HepG2 (cell line): Measurements from ENCODE around the gene KLB. TPM values are rescaled to one million over a fixed set of nuclear protein-coding genes. Genes with fewer than 3 reads are reported as not detected.

ENCODE experiments used
- ARID5B ChIP-seq: IDR thresholded peaks from 2 replicates; pipeline ENCODE4 v1.4.0; 2020; ENCODE audit warnings: mild to moderate bottlenecking, missing genetic modification reagents
- ELF4 ChIP-seq: sonication (generic); formaldehyde crosslinking; IDR thresholded peaks from 2 replicates; pipeline ENCODE4 v1.5.0; 2020; ENCODE audit warnings: missing genetic modification reagents, mild to moderate bottlenecking, moderate library complexity, borderline replicate concordance
- HNF4A ChIP-seq: sonication (generic); formaldehyde crosslinking; IDR thresholded peaks from 2 replicates; pipeline ENCODE4 v1.4.0; 2020; ENCODE audit warnings: missing genetic modification reagents
- HNF4G ChIP-seq, 2 experiments: sonication (generic) in 1 of 2; formaldehyde crosslinking in 1 of 2; IDR thresholded peaks; 2 replicates each; pipeline versions ENCODE4 v1.4.0 to v1.6.1; 2011 to 2020; ENCODE audit warnings: borderline replicate concordance in 2 of 2, low read depth in 2 of 2, mild to moderate bottlenecking in 2 of 2, low read length in 1 of 2, missing genetic modification reagents in 1 of 2, moderate library complexity in 1 of 2
- JUN ChIP-seq: sonication (generic); formaldehyde crosslinking; IDR thresholded peaks from 2 replicates; pipeline ENCODE4 v1.4.0; 2020; ENCODE audit warnings: mild to moderate bottlenecking, missing genetic modification reagents
- NKX3-1 ChIP-seq: sonication (generic); formaldehyde crosslinking; IDR thresholded peaks from 2 replicates; pipeline ENCODE4 v1.5.0; 2020; ENCODE audit warnings: missing genetic modification reagents
- POLR2A ChIP-seq, 2 experiments: IDR thresholded peaks; 2 replicates each; pipeline ENCODE4 v1.6.1; 2011; ENCODE audit warnings: low read depth in 2 of 2, low read length in 2 of 2, mild to moderate bottlenecking in 1 of 2, moderate library complexity in 1 of 2; ENCODE audit not compliant: insufficient read depth in 1 of 2
- SIN3B ChIP-seq: fragments of 150-350 bp; IDR thresholded peaks from 2 replicates; pipeline ENCODE4 v1.6.1; 2014; ENCODE audit warnings: low read length
- SOX5 ChIP-seq: IDR thresholded peaks from 2 replicates; pipeline ENCODE4 v1.6.1; 2016; ENCODE audit warnings: borderline replicate concordance
- TAF1 ChIP-seq: sonication (generic); formaldehyde crosslinking; IDR thresholded peaks from 2 replicates; pipeline ENCODE4 v1.4.0; 2020; ENCODE audit warnings: missing genetic modification reagents
- TAF15 ChIP-seq: fragments of 200-400 bp; formaldehyde crosslinking; IDR thresholded peaks from one replicate; pipeline ENCODE4 v1.6.1; 2018; ENCODE audit warnings: mild to moderate bottlenecking, low read depth, low read length; ENCODE audit not compliant: poor library complexity, severe bottlenecking
- THAP11 ChIP-seq: IDR thresholded peaks from 2 replicates; pipeline ENCODE4 v1.6.1; 2016; ENCODE audit warnings: missing biosample characterization, missing genetic modification reagents
- XBP1 ChIP-seq: sonication (generic); formaldehyde crosslinking; IDR thresholded peaks from 2 replicates; pipeline ENCODE4 v1.5.0; 2020; ENCODE audit warnings: missing genetic modification reagents
- ZBTB34 ChIP-seq: sonication (generic); formaldehyde crosslinking; IDR thresholded peaks from 2 replicates; pipeline ENCODE4 v1.8.0; 2022; ENCODE audit warnings: mild to moderate bottlenecking, missing genetic modification reagents
- ZFP37 ChIP-seq: sonication (generic); formaldehyde crosslinking; IDR thresholded peaks from 2 replicates; pipeline ENCODE4 v1.4.0; 2020; ENCODE audit warnings: missing genetic modification reagents, borderline replicate concordance
- ZMYM4 ChIP-seq: sonication (generic); formaldehyde crosslinking; IDR thresholded peaks from 2 replicates; pipeline ENCODE4 v1.8.1; 2023; ENCODE audit warnings: mild to moderate bottlenecking, missing genetic modification reagents
- ZNF263 ChIP-seq: sonication (generic); formaldehyde crosslinking; IDR thresholded peaks from 2 replicates; pipeline ENCODE4 v1.4.0; 2020; ENCODE audit warnings: missing genetic modification reagents
- ZNF501 ChIP-seq: sonication (generic); formaldehyde crosslinking; IDR thresholded peaks from 2 replicates; pipeline ENCODE4 v1.5.1; 2020; ENCODE audit warnings: mild to moderate bottlenecking, moderate library complexity, missing genetic modification reagents
- ZNF772 ChIP-seq: sonication (generic); formaldehyde crosslinking; IDR thresholded peaks from 2 replicates; pipeline ENCODE4 v1.5.0; 2020; ENCODE audit warnings: mild to moderate bottlenecking, missing genetic modification reagents
- ZNF776 ChIP-seq: sonication (generic); formaldehyde crosslinking; IDR thresholded peaks from 2 replicates; pipeline ENCODE4 v1.4.0; 2020; ENCODE audit warnings: mild to moderate bottlenecking, missing genetic modification reagents
- polyA plus RNA-seq, 8 experiments: library from polyadenylated mRNA; depleted of rRNA in 3 of 8; stranded (reverse) in 7 of 8; unstranded in 1 of 8; fragments of >200 nt; fragmentation: Illumina TruSeq in 4 of 8; extraction: Trizol in 4 of 8; gene quantifications; 2 replicates each; pipeline versions ENCODE4 v1.2.1 to v1.2.3, GENCODE V29; 2011 to 2016; ENCODE audit warnings: low read depth in 4 of 8, missing spikeins in 1 of 8, mixed read lengths in 1 of 8; ENCODE audit not compliant: insufficient read depth in 1 of 8
- total RNA-seq, 5 experiments: library from RNA; depleted of rRNA; stranded (reverse); fragments of >200 nt; fragmentation: Illumina TruSeq; extraction: Trizol; gene quantifications; 2 replicates each; pipeline ENCODE4 v1.2.3, GENCODE V29; 2016; ENCODE audit warnings: low read depth in 1 of 5
- TF ChIP-seq, protein P1 (sequence below): sonication (generic); formaldehyde crosslinking; IDR thresholded peaks from 2 replicates; pipeline ENCODE4 v1.4.0; 2020; ENCODE audit warnings: missing genetic modification reagents
- TF ChIP-seq, protein P2 (sequence below): IDR thresholded peaks from 2 replicates; pipeline ENCODE4 v1.6.1; 2016; ENCODE audit warnings: missing genetic modification reagents, missing compliant biosample characterization

KLB gene
- total and polyA plus RNA-seq, 2 of the 13 experiments (the other 11 are each of a cell fraction or from before 2014, with no cell fraction given), result 25.3 to 82.0 TPM

- TF ChIP-seq ZBTB34 (CRISPR knock-in tag), result 0 out of 2 replicates have a peak, but pooled peaks have one; percentile 57
- TF ChIP-seq POLR2A (IDR thresholded peaks at IDR 0.05; ENCODE audit: insufficient read depth in 1 of 2, low read depth in 2 of 2, low read length in 2 of 2), result peak; percentile 98 to 100
- TF ChIP-seq ZNF263 (CRISPR knock-in tag), result peak; percentile 23; the same call in 1 of the 2 replicates
- TF ChIP-seq SOX5 (CRISPR knock-in tag), result peak; percentile 80
- TF ChIP-seq, protein P1, sequence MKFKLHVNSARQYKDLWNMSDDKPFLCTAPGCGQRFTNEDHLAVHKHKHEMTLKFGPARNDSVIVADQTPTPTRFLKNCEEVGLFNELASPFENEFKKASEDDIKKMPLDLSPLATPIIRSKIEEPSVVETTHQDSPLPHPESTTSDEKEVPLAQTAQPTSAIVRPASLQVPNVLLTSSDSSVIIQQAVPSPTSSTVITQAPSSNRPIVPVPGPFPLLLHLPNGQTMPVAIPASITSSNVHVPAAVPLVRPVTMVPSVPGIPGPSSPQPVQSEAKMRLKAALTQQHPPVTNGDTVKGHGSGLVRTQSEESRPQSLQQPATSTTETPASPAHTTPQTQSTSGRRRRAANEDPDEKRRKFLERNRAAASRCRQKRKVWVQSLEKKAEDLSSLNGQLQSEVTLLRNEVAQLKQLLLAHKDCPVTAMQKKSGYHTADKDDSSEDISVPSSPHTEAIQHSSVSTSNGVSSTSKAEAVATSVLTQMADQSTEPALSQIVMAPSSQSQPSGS (CRISPR knock-in tag), result peak; percentile 82
- TF ChIP-seq SIN3B, result no peak
- TF ChIP-seq NKX3-1 (CRISPR knock-in tag), result 0 out of 2 replicates have a peak, but pooled peaks have one; percentile 77
- TF ChIP-seq THAP11, result peak; percentile 48; the same call in 1 of the 2 replicates
- TF ChIP-seq, protein P2, sequence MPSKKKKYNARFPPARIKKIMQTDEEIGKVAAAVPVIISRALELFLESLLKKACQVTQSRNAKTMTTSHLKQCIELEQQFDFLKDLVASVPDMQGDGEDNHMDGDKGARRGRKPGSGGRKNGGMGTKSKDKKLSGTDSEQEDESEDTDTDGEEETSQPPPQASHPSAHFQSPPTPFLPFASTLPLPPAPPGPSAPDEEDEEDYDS (CRISPR knock-in tag), result peak; percentile 99
- TF ChIP-seq TAF15, result no peak
- peak; percentile 91 for TF ChIP-seq TAF1 (CRISPR knock-in tag)
- peak; percentile 59 for TF ChIP-seq HNF4A (CRISPR knock-in tag)
- peak; percentile 28; the same call in 1 of the 2 replicates for TF ChIP-seq HNF4G (IDR thresholded peaks at IDR 0.05; ENCODE audit: borderline replicate concordance, low read depth, low read length)
- TF ChIP-seq HNF4G (CRISPR knock-in tag; IDR thresholded peaks at IDR 0.05; ENCODE audit: borderline replicate concordance, low read depth), result no peak
- peak; percentile 43; the same call in 1 of the 2 replicates for TF ChIP-seq ZNF772
- no peak for TF ChIP-seq ELF4 (CRISPR knock-in tag)
- TF ChIP-seq JUN (CRISPR knock-in tag), result no peak
- TF ChIP-seq XBP1 (CRISPR knock-in tag), result no peak; the same call in 1 of the 2 replicates
- TF ChIP-seq ZMYM4, result peak; percentile 87
- peak; percentile 84 for TF ChIP-seq ARID5B (CRISPR knock-in tag)
- TF ChIP-seq ZFP37 (CRISPR knock-in tag), result no peak
- TF ChIP-seq ZNF501 (CRISPR knock-in tag), result no peak
- TF ChIP-seq ZNF776 (CRISPR knock-in tag), result no peak
Observed at GRCh38 chr4:39406763-39407583, at the start of gene KLB (continued).
